Prostate gland (tissue), 2 donors: Measurements from ENCODE around the gene TSGA10IP. TPM values are rescaled to one million over a fixed set of nuclear protein-coding genes. Genes with fewer than 3 reads are reported as not detected.
A peak's percentile ranks its signal among the peaks of the same experiment; 100 is the strongest.

Source experiments
- DNase-seq: peaks from one replicate; pipeline ENCODE4 v3.0.0-alpha.2; 2019; ENCODE audit warnings: low spot score
- H3K27ac ChIP-seq, 2 donors: fragments of 200-600 bp; sonication (generic); 2 replicates each; pipeline ENCODE4 v1.5.1; 2017 to 2019
- H3K27me3 ChIP-seq: fragments of 200-600 bp; sonication (generic); replicated peaks from 2 replicates; pipeline ENCODE4 v1.5.1; 2019; ENCODE audit not compliant: insufficient read depth
- H3K36me3 ChIP-seq, 2 donors: fragments of 200-600 bp; sonication (generic); 1 replicate in 1 of 2; 2 replicates in 1 of 2; pipeline versions ENCODE4 v1.5.1 to v1.8.1; 2017 to 2019
- H3K4me1 ChIP-seq: fragments of 200-600 bp; sonication (generic); replicated peaks from 2 replicates; pipeline ENCODE4 v1.5.1; 2019
- H3K4me3 ChIP-seq, 2 donors: fragments of 200-600 bp; sonication (generic); 2 replicates each; pipeline ENCODE4 v1.5.1; 2017 to 2019
- H3K9me3 ChIP-seq: fragments of 200-600 bp; sonication (generic); 2 replicates; pipeline ENCODE4 v1.5.1; 2017
- POLR2A ChIP-seq: fragments of 450-650 bp; IDR thresholded peaks from one replicate; pipeline ENCODE4 v1.6.1; 2016; ENCODE audit warnings: antibody characterized with exemption, mild to moderate bottlenecking
- POLR2AphosphoS5 ChIP-seq: sonication (generic); formaldehyde crosslinking; IDR thresholded peaks from one replicate; pipeline ENCODE4 v1.6.1; 2017; ENCODE audit warnings: antibody characterized with exemption
- WGBS: methylation state at CpG from one replicate; pipeline ENCODE4 v1.1.5; 2018; 5-methylcytosine and 5-hydroxymethylcytosine counted together
- intact Hi-C: fragments of 100-400 bp; cut with DNase I; formaldehyde crosslinking; loops from one replicate; pipeline ENCODE4 v1.14.2; 2022
- total RNA-seq, 2 donors: library from RNA; depleted of rRNA; stranded (reverse); fragments of >200 nt; gene quantifications; one replicate each; pipeline ENCODE4 v1.1.0, GENCODE V29; 2016
- TF ChIP-seq, protein P1 (sequence below), 4 experiments: fragments of 200-600 bp in 2 of 4; fragments of 450-650 bp in 2 of 4; sonication (generic) in 2 of 4; IDR thresholded peaks; 1 replicate in 3 of 4; 2 replicates in 1 of 4; pipeline ENCODE4 v1.5.1; 2016 to 2019; ENCODE audit warnings: antibody characterized with exemption in 4 of 4, mild to moderate bottlenecking in 2 of 4, moderate library complexity in 2 of 4

TSGA10IP gene
- total RNA-seq, 2 donors from 2014 or later, result 0.68 TPM; not detected in 1

DNA sequence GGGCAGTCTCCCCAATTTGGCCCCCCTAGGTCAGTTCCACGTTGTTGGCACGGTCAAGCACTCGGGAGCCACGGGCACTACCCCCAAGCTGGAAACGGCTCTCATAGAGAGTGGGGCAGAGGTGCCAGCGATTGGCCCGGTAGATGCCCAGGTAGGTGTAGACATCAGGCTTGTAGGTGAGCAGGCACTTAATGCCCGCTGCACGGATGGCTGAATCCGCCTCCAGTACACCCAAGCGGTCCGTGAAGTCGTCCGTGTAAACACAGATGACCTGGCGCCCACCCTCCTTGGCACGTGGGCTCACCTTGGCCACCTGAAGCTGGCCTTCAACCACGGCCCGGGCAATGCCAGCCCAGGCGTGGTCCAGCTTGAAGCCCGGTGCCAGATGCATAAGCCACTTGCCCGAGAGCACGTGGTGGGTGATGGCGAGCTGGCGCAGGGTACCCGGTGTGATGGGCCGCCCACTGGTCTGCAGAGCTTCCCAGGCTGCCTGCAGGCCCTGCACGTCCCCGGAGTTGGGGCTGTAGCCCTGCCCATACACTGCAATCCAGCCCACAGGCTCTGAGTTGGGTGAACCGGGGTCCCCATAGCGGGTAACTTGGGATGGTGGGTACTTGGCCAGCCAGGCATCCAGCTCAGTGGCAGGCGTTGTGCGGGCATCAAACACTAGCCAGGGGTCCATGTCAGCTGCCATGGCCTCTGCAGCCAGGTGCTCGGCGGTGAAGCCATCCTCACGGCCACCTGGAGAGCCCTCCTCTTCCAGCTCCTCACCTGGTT, 27.7 kb upstream of the TSGA10IP start:
- Histone ChIP-seq H3K27ac (peak overlapping the region; percentile 89 to 92), H3K4me1 (peaks cover 27% of the 10 kb centered on the region), H3K27me3 (no peaks in the 10 kb centered on the region), H3K36me3 (no peaks in the 10 kb centered on the region), H3K4me3 (peak overlapping the region; percentile 92 to 98), H3K9me3 (no peaks in the 10 kb centered on the region)
- TF ChIP-seq, protein P1, sequence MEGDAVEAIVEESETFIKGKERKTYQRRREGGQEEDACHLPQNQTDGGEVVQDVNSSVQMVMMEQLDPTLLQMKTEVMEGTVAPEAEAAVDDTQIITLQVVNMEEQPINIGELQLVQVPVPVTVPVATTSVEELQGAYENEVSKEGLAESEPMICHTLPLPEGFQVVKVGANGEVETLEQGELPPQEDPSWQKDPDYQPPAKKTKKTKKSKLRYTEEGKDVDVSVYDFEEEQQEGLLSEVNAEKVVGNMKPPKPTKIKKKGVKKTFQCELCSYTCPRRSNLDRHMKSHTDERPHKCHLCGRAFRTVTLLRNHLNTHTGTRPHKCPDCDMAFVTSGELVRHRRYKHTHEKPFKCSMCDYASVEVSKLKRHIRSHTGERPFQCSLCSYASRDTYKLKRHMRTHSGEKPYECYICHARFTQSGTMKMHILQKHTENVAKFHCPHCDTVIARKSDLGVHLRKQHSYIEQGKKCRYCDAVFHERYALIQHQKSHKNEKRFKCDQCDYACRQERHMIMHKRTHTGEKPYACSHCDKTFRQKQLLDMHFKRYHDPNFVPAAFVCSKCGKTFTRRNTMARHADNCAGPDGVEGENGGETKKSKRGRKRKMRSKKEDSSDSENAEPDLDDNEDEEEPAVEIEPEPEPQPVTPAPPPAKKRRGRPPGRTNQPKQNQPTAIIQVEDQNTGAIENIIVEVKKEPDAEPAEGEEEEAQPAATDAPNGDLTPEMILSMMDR (IDR thresholded peaks at IDR 0.05), result no peak
- TF ChIP-seq POLR2A (no peak), POLR2AphosphoS5 (no peak)
- DNase-seq, result no peak
- 72% methylated on average over 27 of the region's 35 CpGs for WGBS
- intact Hi-C loops, result loop anchor here (1.0 to 10.0 kb wide), 3 partner anchors 27 to 347 kb away; partner anchors contain the start of genes CCDC85B, RAB1B and SART1

DNA sequence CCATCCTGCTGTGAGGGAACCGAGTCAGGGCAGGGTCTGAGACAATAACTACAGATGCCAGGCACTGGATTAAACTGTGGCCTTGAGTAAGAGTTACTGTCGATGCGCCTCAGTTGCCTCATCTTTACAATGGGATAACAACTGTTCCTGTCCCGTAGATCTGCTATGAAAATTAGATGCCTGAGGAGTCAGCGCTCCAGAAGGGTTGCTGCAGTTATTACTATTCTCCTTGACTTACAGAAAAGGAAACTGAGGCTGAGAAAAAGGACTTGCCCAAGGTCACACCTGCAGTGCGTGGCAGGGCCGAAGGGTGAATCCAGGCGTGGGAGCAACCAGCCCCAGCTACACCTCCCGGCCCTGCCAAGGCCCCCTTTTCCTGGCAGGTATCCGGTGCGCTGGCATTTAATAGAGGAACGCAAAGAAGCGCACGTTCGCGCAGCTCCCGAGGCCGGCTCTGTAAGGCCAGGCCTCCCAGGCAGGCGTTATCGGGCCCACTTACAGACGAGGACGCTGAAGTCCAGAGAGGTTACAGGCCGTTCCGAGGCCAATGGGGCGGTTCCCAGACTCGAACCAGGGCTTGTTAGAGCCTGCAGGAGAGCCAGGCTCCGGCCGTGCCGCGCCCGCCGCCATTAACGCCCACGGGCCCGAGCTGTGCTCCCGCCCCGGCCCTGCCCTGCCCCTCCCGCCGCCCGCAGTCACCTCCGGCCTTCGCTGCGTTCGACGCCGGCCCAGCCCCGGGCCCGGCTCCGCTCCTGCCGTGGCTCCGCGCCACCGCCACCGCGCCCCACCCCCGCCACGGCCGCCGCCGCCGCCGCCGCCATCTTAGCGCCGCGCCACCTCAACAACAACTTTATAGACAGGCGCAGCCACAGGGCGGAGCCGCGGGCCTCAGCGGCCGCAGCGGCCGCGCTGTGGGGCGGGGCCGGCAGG, 26.8 kb upstream of the TSGA10IP start, which contains the start of gene C11orf68:
TSS of gene C11orf68 (minus strand) at position 852 of the 930 bp plus-strand sequence. CDS start at position 821, 31 bp downstream.
- Histone ChIP-seq H3K27ac (peak within 1 kb of the TSS; percentile 89 to 92), H3K4me1 (peaks cover 27% of the 10 kb centered on the region), H3K4me3 (peak within 1 kb of the TSS; percentile 92 to 98), H3K36me3 (no peaks in the 10 kb centered on the region), H3K9me3 (no peaks in the 10 kb centered on the region), H3K27me3 (no peaks in the 10 kb centered on the region)
- intact Hi-C loops, result loop anchor here (1.0 to 10.0 kb wide), 4 partner anchors 28 to 346 kb away; partner anchors contain the start of genes CCDC85B, MUS81, RAB1B and SART1
- DNase-seq, result no peak
- TF ChIP-seq POLR2A (peak; percentile 14), POLR2AphosphoS5 (no peak)
- TF ChIP-seq, protein P1 (IDR thresholded peaks at IDR 0.05), result no peak
- WGBS, result 6% methylated on average over 49 of the region's 77 CpGs

DNA sequence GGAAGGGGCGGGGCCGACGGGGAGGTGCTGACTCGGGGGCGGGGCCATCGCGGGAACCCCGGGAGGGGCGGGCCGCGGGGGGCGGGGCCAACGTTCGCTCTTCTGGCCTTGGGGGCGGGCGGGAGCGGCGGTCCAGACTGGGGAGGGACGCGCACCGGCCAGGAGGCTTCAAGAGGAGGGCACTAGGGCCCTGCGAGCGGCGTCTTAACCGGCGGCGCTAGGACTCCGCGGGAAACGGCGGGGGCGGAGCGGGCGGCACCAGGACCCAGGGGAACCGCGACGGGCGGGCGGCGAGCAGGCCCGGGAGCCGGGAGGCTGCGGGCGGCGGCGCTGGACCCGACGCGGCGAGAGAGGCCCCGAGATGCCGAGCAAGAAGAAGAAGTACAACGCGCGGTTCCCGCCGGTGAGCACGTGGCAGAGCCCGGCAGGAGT, 26.1 kb upstream of the TSGA10IP start, which contains the start of gene DRAP1:
TSS of gene DRAP1 (plus strand) at position 286 of the 432 bp plus-strand sequence. CDS start at position 362, 76 bp downstream.
- H3K4me3 ChIP-seq, result peak within 1 kb of the TSS; percentile 92 to 98
- intact Hi-C loops, result loop anchor here (1.0 to 10.0 kb wide), 3 partner anchors 43 to 346 kb away; partner anchors contain the start of genes MUS81, RAB1B and SART1
- WGBS, result under 1% methylated on average over 38 of the region's 59 CpGs
- no peaks in the 10 kb centered on the region for H3K27me3 ChIP-seq
- peaks cover 27% of the 10 kb centered on the region for H3K4me1 ChIP-seq
- H3K27ac ChIP-seq, result peak within 1 kb of the TSS; percentile 89 to 92
- TF ChIP-seq, protein P1 (IDR thresholded peaks at IDR 0.05), result peak in 3 of 4 experiments; percentile 12 to 27 (median 12)
- TF ChIP-seq POLR2AphosphoS5 (peak; percentile 86), POLR2A (peak; percentile 71)
- DNase-seq, result peak; percentile 99
- H3K9me3 ChIP-seq, result no peaks in the 10 kb centered on the region
- H3K36me3 ChIP-seq, result no peaks in the 10 kb centered on the region

- intact Hi-C loops, result loop anchor here (1.0 to 10.0 kb wide), 3 partner anchors 43 to 345 kb away; partner anchors contain the start of genes MUS81, RAB1B and SART1
- no peak for TF ChIP-seq POLR2A
- TF ChIP-seq, protein P1 (IDR thresholded peaks at IDR 0.05), result peak in 1 of 4 experiments; percentile 11
- H3K36me3 ChIP-seq, result no peaks in the 10 kb centered on the region
- H3K9me3 ChIP-seq, result no peaks in the 10 kb centered on the region
- H3K4me3 ChIP-seq, result peak overlapping the region; percentile 92 to 98
- peak overlapping the region; percentile 74 to 92 for H3K27ac ChIP-seq
- no peak for DNase-seq
- under 1% methylated on average over 49 of the region's 60 CpGs for WGBS
- no peaks in the 10 kb centered on the region for H3K27me3 ChIP-seq
- peaks cover 27% of the 10 kb centered on the region for H3K4me1 ChIP-seq
Observed at GRCh38 chr11:65919573-65920371, 25.5 kb upstream of the TSGA10IP start.
